ENCODE data around the gene SELENOW.
A peak's percentile ranks its signal among the peaks of the same experiment; 100 is the strongest.
"Not testable (repeated sequence)": the region's sequence is repeated elsewhere in the genome, so short reads cannot be mapped to it uniquely, and the experiment has no call there.

SELENOW gene

GRCh38 chr19:47764705-47765104 lies 13.8 kb upstream of the SELENOW start:
- not testable (repeated sequence) for H3K4me3 Mint-ChIP-seq; ATAC-seq (ENCODE audit: low read depth); DNase-seq (ENCODE audit: low spot score in 2 of 2); H3K27me3 Mint-ChIP-seq; H3K27ac Mint-ChIP-seq; H3K9me3 Mint-ChIP-seq; H3K36me3 Mint-ChIP-seq; H3K4me1 Mint-ChIP-seq

GRCh38 chr19:47765523-47766358 lies 12.8 kb upstream of the SELENOW start:
- ATAC-seq (ENCODE audit: low read depth) (peak; percentile 57), DNase-seq (ENCODE audit: low spot score in 2 of 2) (no peak)
- Mint-ChIP-seq H3K27me3 (peaks cover 6% of the 10 kb centered on the region), H3K9me3 (peaks cover 3% of the 10 kb centered on the region), H3K4me1 (peaks cover 5% of the 10 kb centered on the region), H3K27ac (no peak overlapping the region), H3K36me3 (no peaks in the 10 kb centered on the region), H3K4me3 (no peak overlapping the region)

- no peak for DNase-seq (ENCODE audit: low spot score in 2 of 2)
- Mint-ChIP-seq H3K27me3 (peaks cover 6% of the 10 kb centered on the region), H3K4me1 (peaks cover 5% of the 10 kb centered on the region), H3K36me3 (no peaks in the 10 kb centered on the region), H3K27ac (no peak overlapping the region), H3K9me3 (peaks cover 3% of the 10 kb centered on the region), H3K4me3 (no peak overlapping the region)
- no peak for ATAC-seq (ENCODE audit: low read depth)
Measured at GRCh38 chr19:47766359-47766620, 12.2 kb upstream of the SELENOW start.

- Mint-ChIP-seq H3K36me3 (no peaks in the 10 kb centered on the region), H3K9me3 (peaks cover 3% of the 10 kb centered on the region), H3K4me3 (no peak overlapping the region), H3K27me3 (peaks cover 8% of the 10 kb centered on the region), H3K4me1 (peaks cover 5% of the 10 kb centered on the region), H3K27ac (no peak overlapping the region)
- no peak for ATAC-seq (ENCODE audit: low read depth)
- DNase-seq (ENCODE audit: low spot score in 2 of 2) = no peak
Measured at GRCh38 chr19:47766670-47767069, 11.8 kb upstream of the SELENOW start.

GRCh38 chr19:47767349-47767748 lies 11.2 kb upstream of the SELENOW start:
- ATAC-seq (ENCODE audit: low read depth) (no peak), DNase-seq (ENCODE audit: low spot score in 2 of 2) (no peak)
- no peaks in the 10 kb centered on the region for H3K36me3 Mint-ChIP-seq
- H3K4me3 Mint-ChIP-seq = no peak overlapping the region
- H3K4me1 Mint-ChIP-seq = peaks cover 5% of the 10 kb centered on the region
- H3K27ac Mint-ChIP-seq = no peak overlapping the region
- H3K27me3 Mint-ChIP-seq = peaks cover 8% of the 10 kb centered on the region
- peaks cover 3% of the 10 kb centered on the region for H3K9me3 Mint-ChIP-seq

- H3K36me3 Mint-ChIP-seq = no peaks in the 10 kb centered on the region
- no peak overlapping the region for H3K27ac Mint-ChIP-seq
- peaks cover 3% of the 10 kb centered on the region for H3K9me3 Mint-ChIP-seq
- H3K27me3 Mint-ChIP-seq = peaks cover 8% of the 10 kb centered on the region
- H3K4me3 Mint-ChIP-seq = no peak overlapping the region
- no peak for DNase-seq (ENCODE audit: low spot score in 2 of 2)
- H3K4me1 Mint-ChIP-seq = peaks cover 5% of the 10 kb centered on the region
- ATAC-seq (ENCODE audit: low read depth) = no peak
Measured at GRCh38 chr19:47768604-47769003, 9.9 kb upstream of the SELENOW start.

- no peak for ATAC-seq (ENCODE audit: low read depth)
- H3K4me3 Mint-ChIP-seq = no peak overlapping the region
- peaks cover 3% of the 10 kb centered on the region for H3K9me3 Mint-ChIP-seq
- peaks cover 5% of the 10 kb centered on the region for H3K4me1 Mint-ChIP-seq
- no peak for DNase-seq (ENCODE audit: low spot score in 2 of 2)
- no peak overlapping the region for H3K27ac Mint-ChIP-seq
- H3K27me3 Mint-ChIP-seq = peaks cover 10% of the 10 kb centered on the region
- H3K36me3 Mint-ChIP-seq = no peaks in the 10 kb centered on the region
Measured at GRCh38 chr19:47769534-47769933, 9.0 kb upstream of the SELENOW start.

GRCh38 chr19:47771291-47771690 lies 7.2 kb upstream of the SELENOW start:
- not testable (repeated sequence) for DNase-seq (ENCODE audit: low spot score in 2 of 2); ATAC-seq (ENCODE audit: low read depth); H3K4me1 Mint-ChIP-seq; H3K4me3 Mint-ChIP-seq; H3K27ac Mint-ChIP-seq; H3K27me3 Mint-ChIP-seq; H3K36me3 Mint-ChIP-seq; H3K9me3 Mint-ChIP-seq

GRCh38 chr19:47776568-47776967 lies 1.9 kb upstream of the SELENOW start:
- Mint-ChIP-seq H3K27me3 (peaks cover 3% of the 10 kb centered on the region), H3K27ac (no peak overlapping the region), H3K4me3 (no peak overlapping the region), H3K36me3 (peaks cover 6% of the 10 kb centered on the region), H3K9me3 (no peaks in the 10 kb centered on the region), H3K4me1 (peaks cover 12% of the 10 kb centered on the region)
- DNase-seq (ENCODE audit: low spot score in 2 of 2) (no peak), ATAC-seq (ENCODE audit: low read depth) (no peak)

- H3K27ac Mint-ChIP-seq = peak overlapping the region; percentile 98
- H3K9me3 Mint-ChIP-seq; H3K36me3 Mint-ChIP-seq; DNase-seq (ENCODE audit: low spot score in 2 of 2); H3K27me3 Mint-ChIP-seq; ATAC-seq (ENCODE audit: low read depth): not testable (repeated sequence)
- H3K4me1 Mint-ChIP-seq = peaks cover 14% of the 10 kb centered on the region
- peak overlapping the region; percentile 92 for H3K4me3 Mint-ChIP-seq
Measured at GRCh38 chr19:47777245-47778048, 1.1 kb upstream of the SELENOW start.

GRCh38 chr19:47778954-47779351 lies 450 bp downstream of the SELENOW start:
- no peaks in the 10 kb centered on the region for H3K9me3 Mint-ChIP-seq
- peaks cover 11% of the 10 kb centered on the region for H3K36me3 Mint-ChIP-seq
- H3K27ac Mint-ChIP-seq = peak overlapping the region; percentile 98
- peak overlapping the region; percentile 92 for H3K4me3 Mint-ChIP-seq
- peak; percentile 18 for ATAC-seq (ENCODE audit: low read depth)
- DNase-seq (ENCODE audit: low spot score in 2 of 2) = peak in 1 of 2 donors; percentile 31
- H3K4me1 Mint-ChIP-seq = peaks cover 14% of the 10 kb centered on the region
- H3K27me3 Mint-ChIP-seq = no peaks in the 10 kb centered on the region

GRCh38 chr19:47779524-47780214 lies 1.2 kb downstream of the SELENOW start:
- peaks cover 14% of the 10 kb centered on the region for H3K4me1 Mint-ChIP-seq
- peak overlapping the region; percentile 92 for H3K4me3 Mint-ChIP-seq
- no peak for DNase-seq (ENCODE audit: low spot score in 2 of 2)
- H3K36me3 Mint-ChIP-seq = peaks cover 18% of the 10 kb centered on the region
- H3K27me3 Mint-ChIP-seq = no peaks in the 10 kb centered on the region
- ATAC-seq (ENCODE audit: low read depth) = no peak
- peak overlapping the region; percentile 98 for H3K27ac Mint-ChIP-seq
- H3K9me3 Mint-ChIP-seq = no peaks in the 10 kb centered on the region

- no peak for DNase-seq (ENCODE audit: low spot score in 2 of 2)
- Mint-ChIP-seq H3K27ac (peak overlapping the region; percentile 15), H3K36me3 (peaks cover 18% of the 10 kb centered on the region), H3K9me3 (no peaks in the 10 kb centered on the region), H3K4me1 (peaks cover 14% of the 10 kb centered on the region), H3K4me3 (peak overlapping the region; percentile 69), H3K27me3 (no peaks in the 10 kb centered on the region)
- no peak for ATAC-seq (ENCODE audit: low read depth)
Measured at GRCh38 chr19:47780215-47780551, 1.7 kb downstream of the SELENOW start.

GRCh38 chr19:47781590-47782262 lies 3.2 kb downstream of the SELENOW start:
- no peak overlapping the region for H3K4me3 Mint-ChIP-seq
- no peak overlapping the region for H3K27ac Mint-ChIP-seq
- peaks cover 14% of the 10 kb centered on the region for H3K4me1 Mint-ChIP-seq
- no peak for DNase-seq (ENCODE audit: low spot score in 2 of 2)
- ATAC-seq (ENCODE audit: low read depth) = no peak
- H3K9me3 Mint-ChIP-seq = no peaks in the 10 kb centered on the region
- peaks cover 18% of the 10 kb centered on the region for H3K36me3 Mint-ChIP-seq
- no peaks in the 10 kb centered on the region for H3K27me3 Mint-ChIP-seq

Measured in memory B cell (primary cell).